Spleen (tissue), 11 donors: ENCODE measurements around the gene ZRANB1. TPM values are rescaled to one million over a fixed set of nuclear protein-coding genes. Genes with fewer than 3 reads are reported as not detected.
A peak's percentile ranks its signal among the peaks of the same experiment; 100 is the strongest.
"Not testable (repeated sequence)": the region's sequence is repeated elsewhere in the genome, so short reads cannot be mapped to it uniquely, and the experiment has no call there.

Experiments
- DNase-seq: peaks from one replicate; pipeline ENCODE4 v3.0.0-alpha.2; 2020
- H3K27ac ChIP-seq, 8 donors: fragments of 200-600 bp; sonication (generic) in 7 of 8; 1 replicate in 4 of 8; 2 replicates in 4 of 8; pipeline versions ENCODE4 v1.5.0 to v1.8.0; 2016 to 2021; ENCODE audit warnings: inconsistent platforms in 4 of 8, mild to moderate bottlenecking in 4 of 8, moderate library complexity in 1 of 8
- H3K27me3 ChIP-seq, 7 donors: fragments of 200-600 bp; sonication (generic) in 6 of 7; replicated peaks in 1 of 7; 1 replicate in 4 of 7; 2 replicates in 3 of 7; pipeline versions ENCODE4 v1.5.0 to v1.8.0; 2016 to 2021; ENCODE audit warnings: inconsistent platforms in 3 of 7, mild to moderate bottlenecking in 1 of 7
- H3K36me3 ChIP-seq, 6 donors: fragments of 200-600 bp; sonication (generic) in 5 of 6; 1 replicate in 4 of 6; 2 replicates in 2 of 6; pipeline versions ENCODE4 v1.5.0 to v1.8.0; 2016 to 2021; ENCODE audit warnings: inconsistent platforms in 2 of 6
- H3K4me1 ChIP-seq, 6 donors: fragments of 200-600 bp; sonication (generic) in 5 of 6; 1 replicate in 3 of 6; 2 replicates in 3 of 6; pipeline versions ENCODE4 v1.5.0 to v1.8.0; 2016 to 2021; ENCODE audit warnings: inconsistent platforms in 3 of 6
- H3K4me3 ChIP-seq, 8 donors: fragments of 200-600 bp; sonication (generic) in 7 of 8; 1 replicate in 4 of 8; 2 replicates in 4 of 8; pipeline versions ENCODE4 v1.5.0 to v1.8.0; 2016 to 2021; ENCODE audit warnings: inconsistent platforms in 4 of 8, mild to moderate bottlenecking in 4 of 8, moderate library complexity in 2 of 8
- H3K9me3 ChIP-seq, 8 donors: fragments of 200-600 bp; sonication (generic) in 7 of 8; 1 replicate in 4 of 8; 2 replicates in 4 of 8; pipeline versions ENCODE4 v1.5.0 to v1.8.0; 2016 to 2021; ENCODE audit warnings: inconsistent platforms in 4 of 8
- POLR2A ChIP-seq, 3 donors: fragments of 450-650 bp; IDR thresholded peaks; one replicate each; pipeline ENCODE4 v1.5.1; 2017; ENCODE audit warnings: antibody characterized with exemption in 3 of 3, mild to moderate bottlenecking in 1 of 3
- POLR2AphosphoS5 ChIP-seq, 3 donors: sonication (generic); formaldehyde crosslinking; IDR thresholded peaks; one replicate each; pipeline ENCODE4 v1.5.1; 2017; ENCODE audit warnings: antibody characterized with exemption in 3 of 3
- WGBS, 5 donors: extraction: QIAGEN DNeasy Blood & Tissue Kit in 3 of 5; methylation state at CpG; one replicate each; pipeline versions ENCODE4 v1.1.5 to v1.1.7; 2013 to 2018; 5-methylcytosine and 5-hydroxymethylcytosine counted together
- intact Hi-C: fragments of 100-400 bp; cut with DNase I; formaldehyde crosslinking; loops from one replicate; pipeline ENCODE4 v1.15.0; 2023; ENCODE audit warnings: low total_unique reads
- polyA plus RNA-seq, 3 donors: library from polyadenylated mRNA; stranded (reverse); fragments of 200-250 nt; gene quantifications; one replicate each; pipeline ENCODE4 v1.2.1, GENCODE V29; 2013
- total RNA-seq, 7 donors: library from RNA; depleted of rRNA in 3 of 7; stranded (reverse); fragments of >200 nt in 3 of 7; fragmentation: NEBNext Ultra II Directional in 4 of 7; extraction: Animal tissue kit (Norgen Biotek cat#: 25700) in 4 of 7; gene quantifications; one replicate each; pipeline versions ENCODE4 v1.1.0 to v1.2.1, GENCODE V29; 2016 to 2021
- TF ChIP-seq, protein P1 (sequence below), 11 experiments: fragments of 200-600 bp in 7 of 11; fragments of 450-650 bp in 4 of 11; sonication (generic) in 4 of 11; IDR thresholded peaks in 8 of 11; conservative IDR thresholded peaks in 3 of 11; 1 replicate in 7 of 11; 2 replicates in 4 of 11; pipeline versions ENCODE4 v1.4.0 to v1.8.0; 2016 to 2021; ENCODE audit warnings: antibody characterized with exemption in 11 of 11, inconsistent platforms in 4 of 11, mild to moderate bottlenecking in 1 of 11
- donor health status: healthy with polysubstance abuse.
- donor health status: DM: no; HTN: no; CAD: no; lungs with moderate emphysema.
- donor health status: DM: no; HTN: no; CAD: no.
- donor health status: Bipolar disorder and iron deficiency.
- donor health status: healthy.
- donor health status: DM: no; HTN: no; CAD: no.
- donor health status: DM: yes; HTN: yes; CAD: no.

Gene ZRANB1
- total and polyA plus RNA-seq, 10 donors: 5.0 to 28.8 (median 17.7) TPM

DNA sequence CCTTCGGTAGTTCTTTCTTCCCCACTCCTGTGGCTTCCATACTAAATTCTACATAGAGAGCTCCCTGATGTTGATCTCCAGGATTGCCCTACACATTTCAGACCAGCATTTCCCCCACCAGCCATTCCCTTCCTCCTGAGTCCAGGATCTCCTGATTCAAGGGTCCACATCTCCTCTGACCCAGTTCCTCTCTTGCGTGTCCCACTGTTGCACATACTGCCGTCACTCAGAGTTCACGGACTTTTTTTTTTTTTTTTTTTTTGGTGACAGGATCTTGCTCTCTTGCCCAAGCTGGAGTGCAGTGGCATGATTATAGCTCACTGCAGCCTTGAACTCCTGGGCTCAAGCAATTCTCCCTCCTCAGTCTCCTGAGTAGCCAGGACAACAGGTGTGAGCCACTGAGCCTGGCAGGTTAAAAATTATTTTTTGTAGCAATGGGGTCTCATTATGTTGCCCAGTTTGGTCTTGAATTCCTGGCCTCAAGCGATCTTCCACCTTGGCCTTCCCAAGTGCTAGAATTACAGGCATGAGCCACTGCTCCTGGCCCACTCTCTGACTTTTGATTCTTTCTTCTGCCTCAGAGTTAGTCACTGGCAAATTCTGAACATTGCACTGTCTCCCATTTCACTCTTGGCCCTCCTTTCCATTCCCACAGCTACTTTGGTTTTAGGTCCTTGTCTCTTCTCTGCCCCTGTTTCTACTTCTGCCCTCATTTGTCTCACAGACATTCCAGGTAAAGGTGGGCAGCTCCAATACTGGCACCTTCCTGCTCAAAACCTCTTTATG is 29.6 kb upstream of the ZRANB1 start:
- H3K27me3 ChIP-seq: no peaks in the 10 kb centered on the region
- no peaks in the 10 kb centered on the region for H3K9me3 ChIP-seq
- no peaks in the 10 kb centered on the region for H3K36me3 ChIP-seq
- no peak for DNase-seq
- intact Hi-C loops: no loop called here
- H3K4me3 ChIP-seq: no peak overlapping the region
- no peak for TF ChIP-seq POLR2AphosphoS5 (IDR thresholded peaks at IDR 0.05)
- TF ChIP-seq, protein P1, sequence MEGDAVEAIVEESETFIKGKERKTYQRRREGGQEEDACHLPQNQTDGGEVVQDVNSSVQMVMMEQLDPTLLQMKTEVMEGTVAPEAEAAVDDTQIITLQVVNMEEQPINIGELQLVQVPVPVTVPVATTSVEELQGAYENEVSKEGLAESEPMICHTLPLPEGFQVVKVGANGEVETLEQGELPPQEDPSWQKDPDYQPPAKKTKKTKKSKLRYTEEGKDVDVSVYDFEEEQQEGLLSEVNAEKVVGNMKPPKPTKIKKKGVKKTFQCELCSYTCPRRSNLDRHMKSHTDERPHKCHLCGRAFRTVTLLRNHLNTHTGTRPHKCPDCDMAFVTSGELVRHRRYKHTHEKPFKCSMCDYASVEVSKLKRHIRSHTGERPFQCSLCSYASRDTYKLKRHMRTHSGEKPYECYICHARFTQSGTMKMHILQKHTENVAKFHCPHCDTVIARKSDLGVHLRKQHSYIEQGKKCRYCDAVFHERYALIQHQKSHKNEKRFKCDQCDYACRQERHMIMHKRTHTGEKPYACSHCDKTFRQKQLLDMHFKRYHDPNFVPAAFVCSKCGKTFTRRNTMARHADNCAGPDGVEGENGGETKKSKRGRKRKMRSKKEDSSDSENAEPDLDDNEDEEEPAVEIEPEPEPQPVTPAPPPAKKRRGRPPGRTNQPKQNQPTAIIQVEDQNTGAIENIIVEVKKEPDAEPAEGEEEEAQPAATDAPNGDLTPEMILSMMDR (IDR thresholded peaks at IDR 0.05 in 8 of 11, conservative IDR thresholded peaks at IDR 0.05 in 3 of 11): no peak
- TF ChIP-seq POLR2A (IDR thresholded peaks at IDR 0.05): no peak
- H3K27ac ChIP-seq: peak overlapping the region in 3 of 8 donors; percentile 22 to 45 (median 29)
- 46 to 61% (median 54%) methylated on average over 5 of the region's 5 CpGs for WGBS, 5 donors
- H3K4me1 ChIP-seq: peaks cover 0 to 40% (median 11%) of the 10 kb centered on the region in 6 donors

DNA sequence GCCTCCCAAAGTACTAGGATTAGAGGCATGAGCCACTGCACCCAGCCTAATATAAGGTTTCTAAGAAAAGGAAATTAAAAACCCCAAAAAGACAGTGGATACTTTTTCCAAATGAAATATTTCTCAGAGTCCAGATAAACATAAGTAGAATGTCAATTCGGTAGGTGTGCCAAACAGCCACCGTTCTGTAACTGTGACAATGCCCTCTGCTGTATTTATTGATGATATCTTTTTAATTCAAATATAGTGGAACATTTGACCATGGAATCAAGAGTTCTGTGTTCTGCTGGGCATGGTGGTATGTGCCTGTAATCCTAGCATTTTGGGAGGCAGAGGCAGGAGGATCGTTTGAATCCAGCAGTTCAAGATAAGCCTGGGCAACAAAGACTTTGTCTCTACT is 28.8 kb upstream of the ZRANB1 start:
- no peak overlapping the region for H3K27ac ChIP-seq
- TF ChIP-seq, protein P1 (IDR thresholded peaks at IDR 0.05 in 8 of 11, conservative IDR thresholded peaks at IDR 0.05 in 3 of 11): no peak
- no peak for TF ChIP-seq POLR2AphosphoS5 (IDR thresholded peaks at IDR 0.05)
- TF ChIP-seq POLR2A (IDR thresholded peaks at IDR 0.05): no peak
- DNase-seq: no peak
- 86 to 93% (median 88%) methylated on average over 3 of the region's 3 CpGs for WGBS, 5 donors
- H3K27me3 ChIP-seq: no peaks in the 10 kb centered on the region
- no peak overlapping the region for H3K4me3 ChIP-seq
- no peaks in the 10 kb centered on the region for H3K36me3 ChIP-seq
- intact Hi-C loops: no loop called here
- peaks cover 5 to 48% (median 15%) of the 10 kb centered on the region in 6 donors for H3K4me1 ChIP-seq
- H3K9me3 ChIP-seq: no peaks in the 10 kb centered on the region

DNA sequence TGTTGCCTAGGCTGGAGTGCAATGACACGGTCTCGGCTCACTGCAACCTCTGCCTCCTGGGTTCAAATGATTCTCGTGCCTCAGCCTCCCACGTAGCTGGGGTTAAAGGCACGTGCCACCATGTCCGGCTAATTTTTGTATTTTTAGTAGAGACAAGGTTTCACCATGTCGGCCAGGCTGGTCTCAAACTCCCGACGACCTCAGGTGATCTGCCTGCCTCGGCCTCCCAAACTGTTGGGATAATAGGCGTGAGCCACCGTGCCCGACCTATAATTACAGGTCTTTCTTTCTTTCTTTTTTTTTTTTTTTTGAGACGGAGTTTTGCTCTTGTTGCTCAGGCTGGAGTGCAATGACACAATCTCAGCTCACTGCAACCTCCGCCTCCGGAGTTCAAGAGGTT is 27.5 kb upstream of the ZRANB1 start:
- WGBS, 5 donors: 86 to 94% (median 88%) methylated on average over 15 to 16 of the region's 16 CpGs
- H3K9me3 ChIP-seq, intact Hi-C loops, H3K27me3 ChIP-seq, H3K27ac ChIP-seq, DNase-seq, H3K36me3 ChIP-seq, H3K4me3 ChIP-seq: not testable (repeated sequence)
- peaks cover 17 to 61% (median 27%) of the 10 kb centered on the region in 6 donors for H3K4me1 ChIP-seq

DNA sequence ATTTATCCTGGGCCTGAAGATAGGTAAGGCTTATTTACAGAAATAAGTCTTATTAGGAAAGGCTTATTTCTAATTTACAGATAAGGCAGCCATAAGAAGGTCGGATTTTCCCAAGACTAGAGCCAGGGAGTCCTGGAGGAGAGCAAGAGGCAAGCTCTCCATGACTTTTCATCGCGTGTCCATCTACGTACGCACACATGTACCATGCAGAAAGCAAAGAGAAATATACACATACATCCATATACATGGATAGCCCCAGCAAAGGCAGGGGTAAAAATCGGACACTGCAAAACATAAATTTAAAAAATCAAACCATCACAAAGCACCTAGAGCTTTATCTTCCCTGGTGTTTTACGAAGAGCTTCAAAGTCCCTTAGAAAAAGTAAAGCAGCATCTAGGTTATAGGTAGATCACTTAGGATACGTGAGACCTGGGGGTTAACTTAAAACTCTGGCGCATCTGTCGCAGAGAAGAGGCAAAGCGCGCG is 25.8 kb upstream of the ZRANB1 start:
- no peak for DNase-seq
- intact Hi-C loops: no loop called here
- Histone ChIP-seq H3K27me3 (no peaks in the 10 kb centered on the region), H3K27ac (peak overlapping the region; percentile 95 to 99 (median 98)), H3K4me3 (peak overlapping the region; percentile 44 to 91 (median 70)), H3K36me3 (no peaks in the 10 kb centered on the region), H3K9me3 (no peaks in the 10 kb centered on the region), H3K4me1 (peaks cover 21 to 67% (median 40%) of the 10 kb centered on the region in 6 donors)
- 5 to 7% (median 6%) methylated on average over 13 of the region's 13 CpGs for WGBS, 5 donors
- TF ChIP-seq POLR2AphosphoS5 (IDR thresholded peaks at IDR 0.05): no peak
- TF ChIP-seq POLR2A (IDR thresholded peaks at IDR 0.05): no peak
- TF ChIP-seq, protein P1 (IDR thresholded peaks at IDR 0.05 in 8 of 11, conservative IDR thresholded peaks at IDR 0.05 in 3 of 11): no peak
